Ishikawa (cell line): ENCODE data around the gene SEPTIN6.

Experiments
- CEBPB ChIP-seq: IDR thresholded peaks from 2 replicates; pipeline ENCODE4 v1.6.1; 2012
- CREB1 ChIP-seq: IDR thresholded peaks from 2 replicates; pipeline ENCODE4 v1.6.1; 2012; ENCODE audit warnings: low read depth
- EGR1 ChIP-seq: IDR thresholded peaks from 2 replicates; pipeline ENCODE4 v1.6.1; 2012
- EP300 ChIP-seq: IDR thresholded peaks from 2 replicates; pipeline ENCODE4 v1.6.1; 2012; ENCODE audit warnings: borderline replicate concordance
- FOXM1 ChIP-seq: IDR thresholded peaks from 2 replicates; pipeline ENCODE4 v1.6.1; 2012; ENCODE audit warnings: low read depth, borderline replicate concordance
- NFIC ChIP-seq: IDR thresholded peaks from 2 replicates; pipeline ENCODE4 v1.6.1; 2012
- RAD21 ChIP-seq: IDR thresholded peaks from 2 replicates; pipeline ENCODE4 v1.6.1; 2012; ENCODE audit warnings: low read depth
- TAF1 ChIP-seq: IDR thresholded peaks from 2 replicates; pipeline ENCODE4 v1.6.1; 2012; ENCODE audit warnings: low read depth, mild to moderate bottlenecking
- TCF12 ChIP-seq: IDR thresholded peaks from 2 replicates; pipeline ENCODE4 v1.6.1; 2012; ENCODE audit warnings: low read depth
- TEAD4 ChIP-seq: IDR thresholded peaks from 2 replicates; pipeline ENCODE4 v1.6.1; 2012
- USF1 ChIP-seq: IDR thresholded peaks from 2 replicates; pipeline ENCODE4 v1.6.1; 2012
- YY1 ChIP-seq: IDR thresholded peaks from 2 replicates; pipeline ENCODE4 v1.6.1; 2012; ENCODE audit warnings: low read depth
- ZBTB7A ChIP-seq: IDR thresholded peaks from 2 replicates; pipeline ENCODE4 v1.6.1; 2012; ENCODE audit warnings: low read depth
- TF ChIP-seq, protein P1 (sequence below): IDR thresholded peaks from 2 replicates; pipeline ENCODE4 v1.6.1; 2012
- TF ChIP-seq, protein P2 (sequence below): IDR thresholded peaks from 2 replicates; pipeline ENCODE4 v1.6.1; 2012; ENCODE audit warnings: low read depth, mild to moderate bottlenecking

The SEPTIN6 gene

GRCh38 chrX:119734897-119735339 lies 42.0 kb upstream of the SEPTIN6 start:
- TF ChIP-seq CEBPB, result no peak
- no peak for TF ChIP-seq ZBTB7A
- TF ChIP-seq EP300, result 0 out of 2 replicates have a peak, but pooled peaks have one; percentile 16
- TF ChIP-seq RAD21, result no peak
- peak; percentile 90 for TF ChIP-seq NFIC

- TF ChIP-seq, protein P1, sequence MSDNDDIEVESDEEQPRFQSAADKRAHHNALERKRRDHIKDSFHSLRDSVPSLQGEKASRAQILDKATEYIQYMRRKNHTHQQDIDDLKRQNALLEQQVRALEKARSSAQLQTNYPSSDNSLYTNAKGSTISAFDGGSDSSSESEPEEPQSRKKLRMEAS, result no peak
- TF ChIP-seq RAD21 (peak; percentile 70), TEAD4 (no peak), CEBPB (0 out of 2 replicates have a peak, but pooled peaks have one; percentile 24), EP300 (no peak)
Measured at GRCh38 chrX:119729408-119730201, 36.6 kb upstream of the SEPTIN6 start.

DNA sequence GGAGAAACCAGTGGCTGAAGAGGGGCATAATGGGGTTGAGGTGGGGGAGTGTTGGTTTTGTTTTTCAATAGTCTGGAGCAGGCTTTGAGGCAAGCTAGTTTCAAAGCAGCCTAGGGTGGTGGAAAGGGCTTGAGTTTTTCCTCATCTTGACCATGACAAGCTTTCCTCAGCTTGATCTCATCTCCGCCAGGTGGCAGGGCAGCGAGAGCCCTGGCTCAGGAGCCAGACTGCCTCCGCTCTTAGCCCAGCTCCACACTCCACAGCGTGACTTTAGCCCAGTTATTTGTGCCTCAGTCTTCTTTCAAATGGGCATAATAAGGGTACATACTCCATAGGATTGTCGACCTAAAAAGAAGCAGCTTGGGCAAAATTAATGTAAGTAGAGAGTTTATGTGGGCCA lies 35.5 kb upstream of the SEPTIN6 start:
- TF ChIP-seq EGR1, result no peak
- TF ChIP-seq TAF1, result no peak

DNA sequence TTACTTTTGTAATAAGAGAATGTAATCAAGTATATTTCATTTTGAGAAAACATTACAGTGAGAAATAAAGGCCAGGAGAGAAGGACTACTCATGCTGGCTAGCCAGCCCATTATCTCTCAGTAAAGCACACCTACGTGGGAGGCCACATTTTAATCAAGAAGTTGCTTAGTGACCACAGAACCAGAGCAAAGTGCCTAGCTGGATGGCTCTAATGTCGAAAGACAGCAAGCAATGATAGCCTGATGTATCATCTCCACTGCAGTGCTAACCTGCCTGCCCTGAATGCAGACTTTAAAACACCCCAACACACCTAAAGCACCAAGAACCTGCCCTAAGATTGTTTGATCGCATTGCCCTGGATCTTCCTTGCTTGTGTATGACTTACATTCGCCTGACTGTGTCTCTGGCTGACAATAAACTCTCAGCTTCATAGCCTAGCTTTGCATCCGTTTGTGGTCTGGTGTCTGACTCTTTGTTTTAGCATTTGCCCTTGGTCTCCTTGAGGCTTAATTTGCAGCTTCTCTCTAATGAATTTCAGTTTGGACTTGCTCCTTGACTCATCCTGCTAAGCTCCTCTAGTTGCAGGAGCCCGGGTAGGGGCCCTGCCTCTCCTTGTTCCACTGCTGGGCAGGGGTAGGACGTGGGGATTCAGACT lies 34.1 kb upstream of the SEPTIN6 start:
- TF ChIP-seq, protein P2, sequence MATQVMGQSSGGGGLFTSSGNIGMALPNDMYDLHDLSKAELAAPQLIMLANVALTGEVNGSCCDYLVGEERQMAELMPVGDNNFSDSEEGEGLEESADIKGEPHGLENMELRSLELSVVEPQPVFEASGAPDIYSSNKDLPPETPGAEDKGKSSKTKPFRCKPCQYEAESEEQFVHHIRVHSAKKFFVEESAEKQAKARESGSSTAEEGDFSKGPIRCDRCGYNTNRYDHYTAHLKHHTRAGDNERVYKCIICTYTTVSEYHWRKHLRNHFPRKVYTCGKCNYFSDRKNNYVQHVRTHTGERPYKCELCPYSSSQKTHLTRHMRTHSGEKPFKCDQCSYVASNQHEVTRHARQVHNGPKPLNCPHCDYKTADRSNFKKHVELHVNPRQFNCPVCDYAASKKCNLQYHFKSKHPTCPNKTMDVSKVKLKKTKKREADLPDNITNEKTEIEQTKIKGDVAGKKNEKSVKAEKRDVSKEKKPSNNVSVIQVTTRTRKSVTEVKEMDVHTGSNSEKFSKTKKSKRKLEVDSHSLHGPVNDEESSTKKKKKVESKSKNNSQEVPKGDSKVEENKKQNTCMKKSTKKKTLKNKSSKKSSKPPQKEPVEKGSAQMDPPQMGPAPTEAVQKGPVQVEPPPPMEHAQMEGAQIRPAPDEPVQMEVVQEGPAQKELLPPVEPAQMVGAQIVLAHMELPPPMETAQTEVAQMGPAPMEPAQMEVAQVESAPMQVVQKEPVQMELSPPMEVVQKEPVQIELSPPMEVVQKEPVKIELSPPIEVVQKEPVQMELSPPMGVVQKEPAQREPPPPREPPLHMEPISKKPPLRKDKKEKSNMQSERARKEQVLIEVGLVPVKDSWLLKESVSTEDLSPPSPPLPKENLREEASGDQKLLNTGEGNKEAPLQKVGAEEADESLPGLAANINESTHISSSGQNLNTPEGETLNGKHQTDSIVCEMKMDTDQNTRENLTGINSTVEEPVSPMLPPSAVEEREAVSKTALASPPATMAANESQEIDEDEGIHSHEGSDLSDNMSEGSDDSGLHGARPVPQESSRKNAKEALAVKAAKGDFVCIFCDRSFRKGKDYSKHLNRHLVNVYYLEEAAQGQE, result no peak
- TF ChIP-seq, protein P1, result no peak
- no peak for TF ChIP-seq TEAD4
- no peak for TF ChIP-seq ZBTB7A
- TF ChIP-seq YY1, result no peak
- no peak for TF ChIP-seq TCF12
- no peak for TF ChIP-seq RAD21
- TF ChIP-seq EP300, result no peak
- no peak for TF ChIP-seq NFIC
- TF ChIP-seq TAF1, result no peak
- TF ChIP-seq EGR1, result no peak
- TF ChIP-seq CEBPB, result no peak
- no peak for TF ChIP-seq USF1
- TF ChIP-seq FOXM1, result no peak
- no peak for TF ChIP-seq CREB1

DNA sequence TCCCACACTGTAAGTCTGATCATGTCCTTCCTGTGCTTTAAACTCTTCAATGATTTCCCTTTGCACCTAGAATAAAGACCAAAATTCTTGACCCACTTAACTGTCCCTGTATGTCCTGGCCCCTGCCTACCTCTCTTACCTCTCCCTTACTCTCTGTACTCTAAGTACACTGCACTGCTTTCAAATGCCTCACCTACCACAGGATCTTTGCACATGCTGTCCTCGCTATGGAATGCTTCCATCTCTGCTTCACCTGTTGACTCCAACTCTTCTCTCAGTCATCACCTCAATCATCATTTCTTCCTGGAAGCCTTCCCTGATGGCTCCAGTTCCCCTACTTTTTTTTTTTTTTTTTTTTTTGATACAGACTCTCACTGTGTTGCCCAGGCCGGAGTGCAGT lies 29.0 kb upstream of the SEPTIN6 start:
- TF ChIP-seq TCF12, result no peak
- TF ChIP-seq USF1, result no peak
- no peak for TF ChIP-seq FOXM1
- no peak for TF ChIP-seq RAD21
- TF ChIP-seq CREB1, result no peak
- TF ChIP-seq, protein P2, result no peak
- TF ChIP-seq YY1, result no peak
- no peak for TF ChIP-seq EGR1

GRCh38 chrX:119721487-119721886 lies 28.5 kb upstream of the SEPTIN6 start:
- no peak for TF ChIP-seq NFIC
- no peak for TF ChIP-seq RAD21
- no peak for TF ChIP-seq EP300
- TF ChIP-seq TAF1, result no peak
- TF ChIP-seq TCF12, result no peak
- no peak for TF ChIP-seq CREB1
- TF ChIP-seq, protein P1, result no peak
- TF ChIP-seq FOXM1, result no peak
- TF ChIP-seq USF1, result no peak
- TF ChIP-seq YY1, result no peak
- TF ChIP-seq, protein P2, result no peak
- TF ChIP-seq ZBTB7A, result no peak
- TF ChIP-seq TEAD4, result no peak
- no peak for TF ChIP-seq CEBPB
- no peak for TF ChIP-seq EGR1
